Fibroblast of lung (primary cell): ENCODE results near the gene EGFL8. TPM values are rescaled to one million over a fixed set of nuclear protein-coding genes. Genes with fewer than 3 reads are reported as not detected.

Experiments used
- DNase-seq, 2 donors: peaks; one replicate each; pipeline versions ENCODE4 v3.0.0 to v3.0.0-alpha.2; 2010; ENCODE audit warnings: low read depth in 2 of 2
- H2AFZ ChIP-seq: 2 replicates; pipeline ENCODE4 v1.5.1; 2012; ENCODE audit warnings: low read length, control low read depth, inconsistent platforms
- H3K27ac ChIP-seq: 2 replicates; pipeline ENCODE4 v1.5.1; 2011; ENCODE audit warnings: low read length, control low read depth; ENCODE audit not compliant: insufficient read depth
- H3K27me3 ChIP-seq: 2 replicates; pipeline ENCODE4 v1.5.1; 2011; ENCODE audit warnings: mild to moderate bottlenecking, low read length; ENCODE audit not compliant: control insufficient read depth, insufficient read depth
- H3K36me3 ChIP-seq: 2 replicates; pipeline ENCODE4 v1.5.1; 2011; ENCODE audit warnings: low read length; ENCODE audit not compliant: control insufficient read depth, insufficient read depth
- H3K4me1 ChIP-seq: 2 replicates; pipeline ENCODE4 v1.5.1; 2011; ENCODE audit warnings: low read length; ENCODE audit not compliant: control insufficient read depth, insufficient read depth; ENCODE audit errors: extremely low read depth
- H3K4me2 ChIP-seq: 2 replicates; pipeline ENCODE4 v1.5.1; 2011; ENCODE audit warnings: low read length, control low read depth; ENCODE audit not compliant: insufficient read depth; ENCODE audit errors: extremely low read depth
- H3K4me3 ChIP-seq, 4 experiments: fragments of 200-600 bp in 1 of 4; sonication (generic) in 1 of 4; replicated peaks in 1 of 4; 2 replicates each; pipeline ENCODE4 v1.5.1; 2011 to 2016; ENCODE audit warnings: low read length in 4 of 4, low read depth in 3 of 4, mild to moderate bottlenecking in 3 of 4, control low read depth in 2 of 4, inconsistent platforms in 1 of 4, mixed read lengths in 1 of 4; ENCODE audit not compliant: insufficient read depth in 1 of 4; ENCODE audit errors: control extremely low read depth in 1 of 4
- H3K79me2 ChIP-seq: 2 replicates; pipeline ENCODE4 v1.5.1; 2012; ENCODE audit warnings: mild to moderate bottlenecking, low read length, inconsistent platforms; ENCODE audit not compliant: control insufficient read depth, insufficient read depth
- H3K9ac ChIP-seq: 2 replicates; pipeline ENCODE4 v1.5.1; 2011; ENCODE audit warnings: mild to moderate bottlenecking, low read length, control low read depth; ENCODE audit not compliant: insufficient read depth
- H3K9me3 ChIP-seq: 2 replicates; pipeline ENCODE4 v1.5.1; 2012; ENCODE audit warnings: low read depth, low read length; ENCODE audit not compliant: control insufficient read depth, insufficient read depth
- H4K20me1 ChIP-seq: 2 replicates; pipeline ENCODE4 v1.5.1; 2011; ENCODE audit warnings: low read length; ENCODE audit not compliant: control insufficient read depth, insufficient read depth; ENCODE audit errors: extremely low read depth
- EZH2 ChIP-seq: IDR thresholded peaks from 2 replicates; pipeline ENCODE4 v1.5.1; 2012; ENCODE audit warnings: low read length, control low read depth, mild to moderate bottlenecking; ENCODE audit errors: missing control alignments
- polyA plus RNA-seq, 2 donors: library from polyadenylated mRNA; depleted of rRNA in 1 of 2; stranded (reverse) in 1 of 2; unstranded in 1 of 2; fragments of >200 nt; gene quantifications; 2 replicates each; pipeline ENCODE4 v1.2.1, GENCODE V29; 2011 to 2012; ENCODE audit warnings: missing spikeins in 1 of 2
- total RNA-seq: library from RNA; depleted of rRNA; stranded (reverse); fragments of >200 nt; gene quantifications from 2 replicates; pipeline ENCODE4 v1.2.1, GENCODE V29; 2014
- TF ChIP-seq, protein P1 (sequence below), 2 donors: IDR thresholded peaks in 1 of 2; conservative IDR thresholded peaks in 1 of 2; 1 replicate in 1 of 2; 2 replicates in 1 of 2; pipeline ENCODE4 v1.5.1; 2011 to 2012; ENCODE audit warnings: low read length in 2 of 2, control low read depth in 1 of 2, inconsistent platforms in 1 of 2, low read depth in 1 of 2, mild to moderate bottlenecking in 1 of 2

The EGFL8 gene
- total and polyA plus RNA-seq, 2 donors (not counting 1 experiment from before 2014, with no cell fraction given) = 0.99 to 2.3 TPM

DNA sequence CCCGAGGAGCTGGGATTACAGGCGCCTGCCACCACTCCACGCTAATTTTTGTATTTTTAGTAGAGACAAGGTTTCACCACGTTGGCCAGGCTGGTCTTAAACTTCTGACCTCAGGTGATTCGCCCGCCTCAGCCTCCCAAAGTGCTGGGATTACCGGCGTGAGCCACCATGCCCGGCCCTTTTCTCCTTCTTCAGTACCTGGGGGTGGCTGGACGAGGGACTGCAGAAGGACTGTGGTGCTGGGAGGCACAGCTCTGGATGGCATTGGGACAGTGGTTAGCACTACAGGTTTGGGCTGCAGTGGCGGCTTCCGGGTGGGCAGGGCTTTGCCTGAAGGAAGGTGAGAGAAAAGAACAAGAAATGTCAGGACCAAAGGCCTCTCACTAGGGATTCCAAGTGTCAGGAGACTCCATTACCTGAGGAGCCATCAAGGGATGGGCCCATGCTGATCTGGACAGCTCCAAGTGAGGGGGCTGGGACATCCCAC is 43.8 kb upstream of the EGFL8 start:
- no peak overlapping the region for H3K27ac ChIP-seq
- H3K9me3 ChIP-seq = no peaks in the 10 kb centered on the region
- TF ChIP-seq, protein P1, sequence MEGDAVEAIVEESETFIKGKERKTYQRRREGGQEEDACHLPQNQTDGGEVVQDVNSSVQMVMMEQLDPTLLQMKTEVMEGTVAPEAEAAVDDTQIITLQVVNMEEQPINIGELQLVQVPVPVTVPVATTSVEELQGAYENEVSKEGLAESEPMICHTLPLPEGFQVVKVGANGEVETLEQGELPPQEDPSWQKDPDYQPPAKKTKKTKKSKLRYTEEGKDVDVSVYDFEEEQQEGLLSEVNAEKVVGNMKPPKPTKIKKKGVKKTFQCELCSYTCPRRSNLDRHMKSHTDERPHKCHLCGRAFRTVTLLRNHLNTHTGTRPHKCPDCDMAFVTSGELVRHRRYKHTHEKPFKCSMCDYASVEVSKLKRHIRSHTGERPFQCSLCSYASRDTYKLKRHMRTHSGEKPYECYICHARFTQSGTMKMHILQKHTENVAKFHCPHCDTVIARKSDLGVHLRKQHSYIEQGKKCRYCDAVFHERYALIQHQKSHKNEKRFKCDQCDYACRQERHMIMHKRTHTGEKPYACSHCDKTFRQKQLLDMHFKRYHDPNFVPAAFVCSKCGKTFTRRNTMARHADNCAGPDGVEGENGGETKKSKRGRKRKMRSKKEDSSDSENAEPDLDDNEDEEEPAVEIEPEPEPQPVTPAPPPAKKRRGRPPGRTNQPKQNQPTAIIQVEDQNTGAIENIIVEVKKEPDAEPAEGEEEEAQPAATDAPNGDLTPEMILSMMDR (conservative IDR thresholded peaks at IDR 0.05 in 1 of 2, IDR thresholded peaks at IDR 0.05 in 1 of 2; ENCODE audit: low read depth in 1 of 2, low read length in 2 of 2) = no peak
- TF ChIP-seq EZH2 = no peak
- no peak overlapping the region for H3K4me2 ChIP-seq
- H4K20me1 ChIP-seq = no peaks in the 10 kb centered on the region
- no peaks in the 10 kb centered on the region for H3K79me2 ChIP-seq
- no peak overlapping the region for H2AFZ ChIP-seq
- no peaks in the 10 kb centered on the region for H3K27me3 ChIP-seq
- no peak overlapping the region for H3K4me3 ChIP-seq
- H3K36me3 ChIP-seq = peaks cover 23% of the 10 kb centered on the region
- DNase-seq = no peak
- H3K4me1 ChIP-seq = peaks cover 6% of the 10 kb centered on the region
- no peak overlapping the region for H3K9ac ChIP-seq

GRCh38 chr6:32123681-32124080 is 40.7 kb upstream of the EGFL8 start:
- Histone ChIP-seq H3K4me2 (no peak overlapping the region), H3K36me3 (peaks cover 11% of the 10 kb centered on the region), H3K9ac (no peak overlapping the region), H3K9me3 (no peaks in the 10 kb centered on the region), H3K27ac (no peak overlapping the region), H4K20me1 (no peaks in the 10 kb centered on the region), H3K79me2 (peaks cover 10% of the 10 kb centered on the region), H2AFZ (no peak overlapping the region), H3K4me3 (no peak overlapping the region), H3K4me1 (peaks cover 7% of the 10 kb centered on the region), H3K27me3 (no peaks in the 10 kb centered on the region)
- no peak for DNase-seq
- TF ChIP-seq, protein P1 (conservative IDR thresholded peaks at IDR 0.05 in 1 of 2, IDR thresholded peaks at IDR 0.05 in 1 of 2; ENCODE audit: low read depth in 1 of 2, low read length in 2 of 2) = no peak
- TF ChIP-seq EZH2 = no peak

DNA sequence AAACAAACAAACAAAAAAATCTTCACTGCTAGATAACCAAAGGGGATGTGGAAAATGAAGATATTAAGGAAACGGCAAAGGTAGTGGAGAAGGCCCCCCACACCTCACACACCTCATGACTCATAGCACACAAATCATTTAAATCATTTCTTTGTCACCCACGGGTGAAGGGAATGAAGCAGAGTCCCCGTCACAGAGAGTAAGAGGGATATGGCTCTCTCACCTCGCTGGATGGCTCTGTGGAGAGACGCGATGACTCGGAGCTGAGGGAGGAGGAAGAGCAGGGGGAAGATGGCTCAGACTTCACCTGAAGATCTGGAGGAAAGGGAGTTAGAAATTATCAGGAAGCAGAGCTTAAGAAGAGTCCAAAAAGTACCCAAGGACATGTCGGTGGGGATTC is 37.5 kb upstream of the EGFL8 start:
- Histone ChIP-seq H4K20me1 (no peaks in the 10 kb centered on the region), H3K27ac (peak overlapping the region; percentile 93), H3K27me3 (no peaks in the 10 kb centered on the region), H3K4me2 (peak overlapping the region; percentile 91), H3K9me3 (no peaks in the 10 kb centered on the region), H2AFZ (no peak overlapping the region), H3K36me3 (peaks cover 5% of the 10 kb centered on the region), H3K4me1 (peaks cover 8% of the 10 kb centered on the region), H3K79me2 (peaks cover 14% of the 10 kb centered on the region), H3K9ac (no peak overlapping the region), H3K4me3 (peak overlapping the region; percentile 80 to 99 (median 90))
- DNase-seq = no peak
- TF ChIP-seq EZH2 = no peak
- TF ChIP-seq, protein P1 (conservative IDR thresholded peaks at IDR 0.05 in 1 of 2, IDR thresholded peaks at IDR 0.05 in 1 of 2; ENCODE audit: low read depth in 1 of 2, low read length in 2 of 2) = no peak
